GM10847 (cell line): ENCODE data around the gene CAMSAP2.

Experiments used
- POLR2A ChIP-seq: IDR thresholded peaks from 2 replicates; pipeline ENCODE4 v1.6.1; 2011; ENCODE audit not compliant: insufficient read length; ENCODE audit errors: extremely low read depth

The CAMSAP2 gene

DNA sequence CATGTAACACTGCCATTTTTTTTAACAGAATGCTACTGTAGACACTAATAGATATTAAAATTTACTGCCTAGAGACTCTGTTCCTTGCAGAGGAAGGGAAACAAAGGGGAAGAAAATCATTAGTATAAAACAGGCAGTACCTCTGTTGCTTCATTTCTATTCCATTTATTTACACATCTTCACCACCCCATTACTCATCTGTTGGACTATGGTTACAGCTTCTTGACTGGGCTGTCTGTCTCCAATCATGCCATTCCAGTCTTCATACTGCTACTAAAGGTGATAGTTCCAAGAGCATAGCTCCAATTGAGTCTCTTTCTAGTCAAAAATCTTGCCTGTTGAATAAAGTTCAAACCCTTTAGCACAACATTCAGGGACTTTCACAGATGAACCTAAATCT lies 111.9 kb downstream of the CAMSAP2 start:
- TF ChIP-seq POLR2A, result no peak

DNA sequence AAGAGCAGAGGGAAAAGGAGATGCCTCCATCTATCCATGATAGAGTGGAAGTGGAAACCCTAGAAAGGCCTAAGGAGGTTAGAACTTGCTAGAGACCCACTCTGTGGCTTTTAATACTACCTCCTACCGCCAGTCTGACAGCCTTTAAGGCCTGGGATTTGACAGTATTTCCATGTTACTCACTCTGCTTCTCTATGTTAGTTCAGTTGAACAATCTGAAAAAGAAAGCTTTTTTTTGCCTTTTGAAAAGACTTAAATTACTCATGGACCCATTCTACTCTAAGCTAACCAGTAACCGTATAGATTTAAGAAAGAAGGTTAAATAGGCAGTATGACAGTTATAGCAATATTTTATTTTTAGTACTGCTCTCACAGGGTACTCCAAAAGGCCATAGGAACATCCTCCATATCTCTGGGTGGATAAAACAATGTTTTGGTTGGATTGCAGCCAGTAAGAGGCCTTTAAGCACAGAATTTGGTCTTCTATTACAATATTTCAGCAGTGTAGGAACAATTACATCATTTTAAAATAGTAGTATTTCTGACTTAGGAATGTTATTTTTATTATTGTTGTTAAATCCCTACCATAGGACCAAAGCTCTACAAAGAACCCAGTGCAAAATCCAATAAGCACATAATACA lies 118.1 kb downstream of the CAMSAP2 start:
- TF ChIP-seq POLR2A, result no peak

- TF ChIP-seq POLR2A, result no peak
Observed at GRCh38 chr1:200857804-200858203, 119.1 kb downstream of the CAMSAP2 start.

- no peak for TF ChIP-seq POLR2A
Observed at GRCh38 chr1:200861937-200862647, 123.4 kb downstream of the CAMSAP2 start.

- no peak for TF ChIP-seq POLR2A
Observed at GRCh38 chr1:200862713-200863415, 124.2 kb downstream of the CAMSAP2 start.

DNA sequence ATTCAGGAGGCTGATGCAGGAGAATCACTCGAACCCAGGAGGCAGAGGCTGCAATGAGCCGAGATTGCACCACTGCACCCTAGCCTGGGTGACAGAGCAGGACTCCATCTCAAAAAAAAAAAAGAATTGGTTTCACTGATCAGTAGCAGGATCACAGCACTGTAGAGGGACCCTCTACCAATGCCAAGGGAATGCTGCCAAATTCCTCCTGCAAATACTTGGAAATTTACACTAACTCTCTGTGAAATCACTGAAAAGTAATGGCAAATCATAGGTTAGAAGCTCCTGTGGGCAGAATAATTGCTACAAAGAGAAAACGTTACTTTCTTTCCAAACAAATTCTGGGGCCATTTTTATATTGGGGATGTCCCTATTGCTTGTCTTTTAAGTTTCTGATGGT lies 127.4 kb downstream of the CAMSAP2 start:
- TF ChIP-seq POLR2A, result no peak

- TF ChIP-seq POLR2A, result no peak
Observed at GRCh38 chr1:200866521-200866920, 127.8 kb downstream of the CAMSAP2 start.

DNA sequence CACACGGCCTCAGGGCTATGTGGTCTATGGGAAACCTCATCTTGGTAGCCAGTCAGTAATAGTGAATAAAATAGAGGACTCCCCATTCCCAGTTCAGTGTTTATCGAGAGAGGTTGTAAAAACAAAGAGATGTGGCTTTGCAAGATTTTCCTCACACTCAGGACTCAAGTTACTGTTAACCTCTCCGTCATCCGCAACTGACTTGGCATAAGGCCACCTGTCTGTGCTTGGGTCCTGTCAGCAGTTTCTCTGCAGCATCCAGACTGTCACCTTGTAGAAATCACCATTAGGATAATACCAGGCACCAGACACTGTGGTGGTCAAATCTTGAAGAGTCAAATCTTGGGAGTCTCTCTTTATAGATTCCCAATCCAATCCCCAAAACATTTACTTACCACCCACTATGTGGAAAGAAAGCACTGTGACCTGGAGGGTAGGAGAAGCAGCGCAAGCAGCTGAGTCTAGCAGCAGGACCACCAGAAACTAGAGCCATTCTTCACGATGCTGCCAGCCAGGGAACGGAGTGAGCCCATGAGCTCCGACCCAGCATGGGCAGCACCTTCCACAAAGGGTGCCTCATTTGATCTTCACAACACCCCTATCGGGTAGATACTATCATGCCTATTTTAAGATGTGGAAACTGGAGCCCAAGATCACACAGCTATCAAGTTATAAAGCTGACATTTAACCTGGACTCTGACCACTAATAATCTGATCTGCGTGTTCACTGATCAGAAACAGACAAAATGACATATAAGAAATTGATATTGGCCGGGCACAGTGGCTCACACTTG lies 128.5 kb downstream of the CAMSAP2 start:
- TF ChIP-seq POLR2A, result no peak

DNA sequence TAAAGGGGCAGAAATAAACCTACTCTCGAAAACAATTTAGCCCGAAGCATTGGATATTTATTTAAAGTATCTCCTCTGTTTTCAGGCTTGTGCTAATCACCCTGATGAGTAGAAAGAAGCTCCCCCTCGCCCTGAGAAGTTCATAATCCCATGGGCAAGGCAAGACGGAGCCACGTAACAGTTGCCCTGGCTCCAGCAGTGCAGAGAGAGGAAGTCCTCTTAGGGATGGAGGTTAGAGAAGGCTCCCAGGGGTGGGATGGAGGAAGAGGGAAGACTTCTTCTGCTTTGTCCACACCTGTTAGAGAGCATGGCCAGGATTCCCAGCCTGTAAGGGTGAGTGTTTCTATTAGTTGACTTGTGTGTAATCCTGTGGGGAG lies 130.7 kb downstream of the CAMSAP2 start:
- no peak for TF ChIP-seq POLR2A

GRCh38 chr1:200869753-200870391 lies 131.2 kb downstream of the CAMSAP2 start:
- TF ChIP-seq POLR2A, result no peak

GRCh38 chr1:200872446-200873115 lies 133.9 kb downstream of the CAMSAP2 start, which contains the start of gene GPR25:
TSS of gene GPR25 (plus strand) at chr1:200872981. CDS start at chr1:200873038, 57 bp downstream.
- no peak for TF ChIP-seq POLR2A

DNA sequence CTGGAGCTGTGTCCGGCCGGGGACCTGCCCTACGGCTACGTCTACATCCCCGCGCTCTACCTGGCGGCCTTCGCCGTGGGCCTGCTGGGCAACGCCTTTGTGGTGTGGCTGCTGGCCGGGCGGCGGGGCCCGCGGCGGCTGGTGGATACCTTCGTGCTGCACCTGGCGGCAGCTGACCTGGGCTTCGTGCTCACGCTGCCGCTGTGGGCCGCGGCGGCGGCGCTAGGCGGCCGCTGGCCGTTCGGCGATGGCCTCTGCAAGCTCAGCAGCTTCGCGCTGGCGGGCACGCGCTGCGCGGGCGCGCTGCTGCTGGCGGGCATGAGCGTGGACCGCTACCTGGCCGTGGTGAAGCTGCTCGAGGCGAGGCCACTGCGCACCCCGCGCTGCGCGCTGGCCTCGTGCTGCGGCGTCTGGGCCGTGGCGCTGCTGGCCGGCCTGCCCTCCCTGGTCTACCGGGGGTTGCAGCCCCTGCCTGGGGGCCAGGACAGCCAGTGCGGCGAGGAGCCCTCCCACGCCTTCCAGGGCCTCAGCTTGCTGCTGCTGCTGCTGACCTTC lies 134.5 kb downstream of the CAMSAP2 start:
- TF ChIP-seq POLR2A, result no peak

DNA sequence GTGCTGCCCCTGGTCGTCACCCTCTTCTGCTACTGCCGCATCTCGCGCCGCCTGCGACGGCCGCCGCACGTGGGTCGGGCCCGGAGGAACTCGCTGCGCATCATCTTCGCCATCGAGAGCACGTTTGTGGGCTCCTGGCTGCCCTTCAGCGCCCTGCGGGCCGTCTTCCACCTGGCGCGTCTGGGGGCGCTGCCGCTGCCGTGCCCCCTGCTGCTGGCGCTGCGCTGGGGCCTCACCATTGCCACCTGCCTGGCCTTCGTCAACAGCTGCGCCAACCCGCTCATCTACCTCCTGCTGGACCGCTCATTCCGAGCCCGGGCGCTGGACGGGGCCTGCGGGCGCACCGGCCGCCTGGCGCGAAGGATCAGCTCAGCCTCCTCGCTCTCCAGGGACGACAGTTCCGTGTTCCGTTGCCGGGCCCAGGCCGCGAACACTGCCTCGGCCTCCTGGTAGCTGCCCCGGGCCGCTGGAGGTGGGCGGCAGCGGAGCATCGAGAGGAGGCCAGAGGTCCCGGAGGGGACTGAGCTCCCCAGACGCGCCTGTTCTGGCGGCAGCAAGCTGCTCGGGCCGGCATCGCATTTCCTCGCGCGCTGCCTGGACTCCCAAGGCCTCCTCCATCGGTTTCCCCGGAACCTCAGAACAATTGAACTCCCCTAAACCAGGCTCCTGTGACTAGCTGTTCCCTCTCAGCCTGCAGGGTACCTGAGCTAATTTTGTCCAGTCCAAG lies 135.1 kb downstream of the CAMSAP2 start:
- TF ChIP-seq POLR2A, result no peak
